Activated naive CD8-positive, alpha-beta T cell treated with anti-CD3 and anti-CD28 coated beads, Interleukin-2, amount 10 ng/mL, durations not matched to agents 7 days and 5 days (primary cell): ENCODE data around the gene GLYATL3. TPM values are rescaled to one million over a fixed set of nuclear protein-coding genes. Genes with fewer than 3 reads are reported as not detected.
"Not testable (repeated sequence)": the region's sequence is repeated elsewhere in the genome, so short reads cannot be mapped to it uniquely, and the experiment has no call there.

Experiments
- ATAC-seq: fragments of 150-1000 bp; cut with Tn5 transposase; one replicate; pipeline ENCODE4 v1.10.0; 2021; ENCODE audit warnings: low read depth, moderate library complexity
- POLR2A ChIA-PET: fragments of 350-600 bp; sonication (Branson Sonifier 250); formaldehyde crosslinking; loops from one replicate; lab custom pipeline; 2021; ENCODE audit warnings: antibody characterized with exemption; lab: Charles Lee
- DNase-seq: peaks from one replicate; pipeline ENCODE4 v3.0.0; 2021
- H3K27ac Mint-ChIP-seq: one replicate; pipeline ENCODE4 v1.8.0; 2022; ENCODE audit warnings: mild to moderate bottlenecking, mixed read lengths
- H3K27me3 Mint-ChIP-seq: one replicate; pipeline ENCODE4 v1.8.0; 2022; ENCODE audit warnings: mild to moderate bottlenecking, moderate library complexity, mixed read lengths
- H3K36me3 Mint-ChIP-seq: one replicate; pipeline ENCODE4 v1.8.0; 2021; ENCODE audit warnings: mild to moderate bottlenecking, mixed read lengths
- H3K4me1 Mint-ChIP-seq: one replicate; pipeline ENCODE4 v1.8.0; 2021; ENCODE audit warnings: mixed read lengths
- H3K4me3 Mint-ChIP-seq: one replicate; pipeline ENCODE4 v1.8.0; 2022; ENCODE audit warnings: mild to moderate bottlenecking, moderate library complexity, mixed read lengths
- H3K9me3 Mint-ChIP-seq: one replicate; pipeline ENCODE4 v1.8.0; 2021; ENCODE audit warnings: mixed read lengths
- total RNA-seq, 2 experiments: library from RNA; stranded (reverse); gene quantifications; one replicate each; pipeline ENCODE4 v1.2.3, GENCODE V29; 2021

GLYATL3 gene
- total RNA-seq, 2 experiments from 2014 or later, result not detected

GRCh38 chr6:49483380-49483779 lies 16.3 kb upstream of the GLYATL3 start:
- ATAC-seq, H3K9me3 Mint-ChIP-seq, H3K4me3 Mint-ChIP-seq, DNase-seq, H3K27me3 Mint-ChIP-seq, H3K4me1 Mint-ChIP-seq, H3K27ac Mint-ChIP-seq, POLR2A ChIA-PET: not testable (repeated sequence)
- H3K36me3 Mint-ChIP-seq, result peaks cover 22% of the 10 kb centered on the region

- Mint-ChIP-seq H3K4me3 (no peak overlapping the region), H3K27ac (no peak overlapping the region), H3K9me3 (no peaks in the 10 kb centered on the region), H3K27me3 (no peaks in the 10 kb centered on the region), H3K4me1 (no peaks in the 10 kb centered on the region), H3K36me3 (peaks cover 25% of the 10 kb centered on the region)
- DNase-seq (no peak), ATAC-seq (no peak)
- POLR2A ChIA-PET, result no interaction called here
These were observed 9.1 kb upstream of the GLYATL3 start for GRCh38 chr6:49490633-49491032.

GRCh38 chr6:49497304-49497703 lies 2.4 kb upstream of the GLYATL3 start:
- POLR2A ChIA-PET, result no interaction called here
- no peak overlapping the region for H3K27ac Mint-ChIP-seq
- no peak overlapping the region for H3K4me3 Mint-ChIP-seq
- peaks cover 6% of the 10 kb centered on the region for H3K27me3 Mint-ChIP-seq
- no peak for ATAC-seq
- no peak for DNase-seq
- no peaks in the 10 kb centered on the region for H3K4me1 Mint-ChIP-seq
- H3K36me3 Mint-ChIP-seq, result peaks cover 12% of the 10 kb centered on the region
- no peaks in the 10 kb centered on the region for H3K9me3 Mint-ChIP-seq

GRCh38 chr6:49499126-49499525 lies 597 bp upstream of the GLYATL3 start:
- H3K4me1 Mint-ChIP-seq, result no peaks in the 10 kb centered on the region
- ATAC-seq (no peak), DNase-seq (no peak)
- peaks cover 6% of the 10 kb centered on the region for H3K27me3 Mint-ChIP-seq
- POLR2A ChIA-PET, result no interaction called here
- H3K27ac Mint-ChIP-seq, result no peak overlapping the region
- H3K36me3 Mint-ChIP-seq, result peaks cover 6% of the 10 kb centered on the region
- no peak overlapping the region for H3K4me3 Mint-ChIP-seq
- H3K9me3 Mint-ChIP-seq, result no peaks in the 10 kb centered on the region

GRCh38 chr6:49504666-49505065 lies 4.9 kb downstream of the GLYATL3 start:
- no peak for ATAC-seq
- no peaks in the 10 kb centered on the region for H3K4me1 Mint-ChIP-seq
- H3K36me3 Mint-ChIP-seq, result no peaks in the 10 kb centered on the region
- no peak overlapping the region for H3K4me3 Mint-ChIP-seq
- POLR2A ChIA-PET, result no interaction called here
- no peaks in the 10 kb centered on the region for H3K9me3 Mint-ChIP-seq
- no peak overlapping the region for H3K27ac Mint-ChIP-seq
- peaks cover 4% of the 10 kb centered on the region for H3K27me3 Mint-ChIP-seq
- no peak for DNase-seq

- H3K4me1 Mint-ChIP-seq, result no peaks in the 10 kb centered on the region
- H3K36me3 Mint-ChIP-seq, result no peaks in the 10 kb centered on the region
- POLR2A ChIA-PET, result no interaction called here
- no peaks in the 10 kb centered on the region for H3K9me3 Mint-ChIP-seq
- no peak overlapping the region for H3K4me3 Mint-ChIP-seq
- no peak overlapping the region for H3K27ac Mint-ChIP-seq
- DNase-seq (no peak), ATAC-seq (no peak)
- peaks cover 2% of the 10 kb centered on the region for H3K27me3 Mint-ChIP-seq
These were observed 6.9 kb downstream of the GLYATL3 start for GRCh38 chr6:49506569-49507111.

GRCh38 chr6:49509342-49509741 lies 9.6 kb downstream of the GLYATL3 start:
- Mint-ChIP-seq H3K36me3 (no peaks in the 10 kb centered on the region), H3K9me3 (no peaks in the 10 kb centered on the region), H3K4me3 (no peak overlapping the region), H3K27ac (no peak overlapping the region), H3K4me1 (no peaks in the 10 kb centered on the region), H3K27me3 (peaks cover 10% of the 10 kb centered on the region)
- DNase-seq (no peak), ATAC-seq (no peak)
- POLR2A ChIA-PET, result no interaction called here

- H3K27ac Mint-ChIP-seq, result no peak overlapping the region
These were observed 13.6 kb downstream of the GLYATL3 start for GRCh38 chr6:49513153-49513989.

GRCh38 chr6:49514571-49515484 lies 15.1 kb downstream of the GLYATL3 start:
- H3K27ac Mint-ChIP-seq, result no peak overlapping the region

More at GRCh38 chr6:49513153-49513989, 13.6 kb downstream of the GLYATL3 start:
- Mint-ChIP-seq H3K9me3 (no peaks in the 10 kb centered on the region), H3K36me3 (no peaks in the 10 kb centered on the region), H3K27me3 (peaks cover 12% of the 10 kb centered on the region), H3K4me1 (no peaks in the 10 kb centered on the region), H3K4me3 (no peak overlapping the region)
- POLR2A ChIA-PET, result no interaction called here
- no peak for DNase-seq
- ATAC-seq, result no peak

GRCh38 chr6:49515485-49516146 lies 15.9 kb downstream of the GLYATL3 start:
- POLR2A ChIA-PET, result no interaction called here
- DNase-seq (no peak), ATAC-seq (no peak)
- no peaks in the 10 kb centered on the region for H3K4me1 Mint-ChIP-seq
- no peak overlapping the region for H3K4me3 Mint-ChIP-seq
- no peaks in the 10 kb centered on the region for H3K9me3 Mint-ChIP-seq
- H3K27ac Mint-ChIP-seq, result no peak overlapping the region
- H3K27me3 Mint-ChIP-seq, result peaks cover 13% of the 10 kb centered on the region
- H3K36me3 Mint-ChIP-seq, result no peaks in the 10 kb centered on the region

More at GRCh38 chr6:49514571-49515484, 15.1 kb downstream of the GLYATL3 start:
- Mint-ChIP-seq H3K9me3 (no peaks in the 10 kb centered on the region), H3K27me3 (peaks cover 12% of the 10 kb centered on the region), H3K4me3 (no peak overlapping the region), H3K36me3 (no peaks in the 10 kb centered on the region), H3K4me1 (no peaks in the 10 kb centered on the region)
- no peak for DNase-seq
- ATAC-seq, result no peak
- POLR2A ChIA-PET, result no interaction called here

GRCh38 chr6:49516147-49516505 lies 16.4 kb downstream of the GLYATL3 start:
- H3K9me3 Mint-ChIP-seq, result no peaks in the 10 kb centered on the region
- no peak overlapping the region for H3K4me3 Mint-ChIP-seq
- H3K27me3 Mint-ChIP-seq, result peaks cover 13% of the 10 kb centered on the region
- H3K36me3 Mint-ChIP-seq, result no peaks in the 10 kb centered on the region
- POLR2A ChIA-PET, result no interaction called here
- ATAC-seq (no peak), DNase-seq (no peak)
- H3K4me1 Mint-ChIP-seq, result no peaks in the 10 kb centered on the region
- H3K27ac Mint-ChIP-seq, result no peak overlapping the region

GRCh38 chr6:49517919-49518318 lies 18.2 kb downstream of the GLYATL3 start:
- no peak for DNase-seq
- no peaks in the 10 kb centered on the region for H3K4me1 Mint-ChIP-seq

GRCh38 chr6:49519660-49520059 lies 19.9 kb downstream of the GLYATL3 start:
- Mint-ChIP-seq H3K4me3 (no peak overlapping the region), H3K36me3 (no peaks in the 10 kb centered on the region), H3K27ac (no peak overlapping the region), H3K27me3 (peaks cover 3% of the 10 kb centered on the region), H3K4me1 (no peaks in the 10 kb centered on the region), H3K9me3 (no peaks in the 10 kb centered on the region)
- no peak for DNase-seq
- no peak for ATAC-seq
- POLR2A ChIA-PET, result no interaction called here

More at GRCh38 chr6:49517919-49518318, 18.2 kb downstream of the GLYATL3 start:
- POLR2A ChIA-PET, result no interaction called here
- peaks cover 12% of the 10 kb centered on the region for H3K27me3 Mint-ChIP-seq
- H3K9me3 Mint-ChIP-seq, result no peaks in the 10 kb centered on the region
- no peak overlapping the region for H3K4me3 Mint-ChIP-seq
- no peak overlapping the region for H3K27ac Mint-ChIP-seq
- no peak for ATAC-seq
- H3K36me3 Mint-ChIP-seq, result no peaks in the 10 kb centered on the region
